NT2/D1 (cell line): Measurements from ENCODE around the gene SMAP2.

Experiments used
- SUZ12 ChIP-seq: IDR thresholded peaks from 2 replicates; pipeline ENCODE4 v1.6.1; 2011; ENCODE audit not compliant: insufficient read length, insufficient read depth; ENCODE audit errors: extremely low read depth
- YY1 ChIP-seq: IDR thresholded peaks from 2 replicates; pipeline ENCODE4 v1.6.1; 2011; ENCODE audit not compliant: insufficient read length, insufficient read depth
- ZNF274 ChIP-seq: IDR thresholded peaks from 2 replicates; pipeline ENCODE4 v1.6.1; 2011; ENCODE audit warnings: mild to moderate bottlenecking, low read depth, low read length

- TF ChIP-seq SUZ12 (no peak), YY1 (no peak), ZNF274 (no peak)
These were observed 18.2 kb downstream of the SMAP2 start for GRCh38 chr1:40391688-40392145.
